Measurements from ENCODE around the gene MDC1. TPM values are rescaled to one million over a fixed set of nuclear protein-coding genes. Genes with fewer than 3 reads are reported as not detected.
"Not testable (repeated sequence)": the region's sequence is repeated elsewhere in the genome, so short reads cannot be mapped to it uniquely, and the experiment has no call there.

The MDC1 gene
- total and polyA plus RNA-seq, 4 donors: 13.8 to 40.3 (median 25.9) TPM

GRCh38 chr6:30723843-30724741, 7.0 kb upstream of the MDC1 start:
- H3K27ac ChIP-seq (ENCODE audit: low read depth, low read length); H3K27me3 ChIP-seq (ENCODE audit: control insufficient read depth, insufficient read depth, low read length); H3K9me3 ChIP-seq (ENCODE audit: control insufficient read depth, insufficient read depth, low read length); H3K4me3 ChIP-seq (ENCODE audit: low read depth, low read length); DNase-seq (ENCODE audit: low read depth in 4 of 6, low spot score in 6 of 6): not testable (repeated sequence)
- WGBS (ENCODE audit: insufficient coverage): 73% methylated on average over 11 of the region's 29 CpGs
- Histone ChIP-seq H3K36me3 (ENCODE audit: control insufficient read depth, insufficient read depth, low read length) (peaks cover 64% of the 10 kb centered on the region), H3K4me1 (ENCODE audit: control insufficient read depth, insufficient read depth, low read length) (peaks cover 25% of the 10 kb centered on the region)

- H3K27me3 ChIP-seq (ENCODE audit: control insufficient read depth, insufficient read depth, low read length); H3K27ac ChIP-seq (ENCODE audit: low read depth, low read length); H3K4me3 ChIP-seq (ENCODE audit: low read depth, low read length); DNase-seq (ENCODE audit: low read depth in 4 of 6, low spot score in 6 of 6); H3K9me3 ChIP-seq (ENCODE audit: control insufficient read depth, insufficient read depth, low read length): not testable (repeated sequence)
- WGBS (ENCODE audit: insufficient coverage): 75% methylated on average over 14 of the region's 16 CpGs
- H3K36me3 ChIP-seq (ENCODE audit: control insufficient read depth, insufficient read depth, low read length): peaks cover 57% of the 10 kb centered on the region
- peaks cover 30% of the 10 kb centered on the region for H3K4me1 ChIP-seq (ENCODE audit: control insufficient read depth, insufficient read depth, low read length)
Observed at GRCh38 chr6:30723159-30723842, 6.2 kb upstream of the MDC1 start.

- Histone ChIP-seq H3K36me3 (ENCODE audit: control insufficient read depth, insufficient read depth, low read length) (peaks cover 50% of the 10 kb centered on the region), H3K9me3 (ENCODE audit: control insufficient read depth, insufficient read depth, low read length) (no peaks in the 10 kb centered on the region), H3K4me1 (ENCODE audit: control insufficient read depth, insufficient read depth, low read length) (peaks cover 36% of the 10 kb centered on the region), H3K27ac (ENCODE audit: low read depth, low read length) (peak overlapping the region; percentile 52), H3K4me3 (ENCODE audit: low read depth, low read length) (peak overlapping the region; percentile 82), H3K27me3 (ENCODE audit: control insufficient read depth, insufficient read depth, low read length) (no peaks in the 10 kb centered on the region)
- 11% methylated on average over 27 of the region's 27 CpGs for WGBS (ENCODE audit: insufficient coverage)
- peak in 3 of 6 donors; percentile 64 to 91 (median 91) for DNase-seq (ENCODE audit: low read depth in 4 of 6, low spot score in 6 of 6)
Observed at GRCh38 chr6:30722280-30723112, 5.4 kb upstream of the MDC1 start.

- Histone ChIP-seq H3K4me3 (ENCODE audit: low read depth, low read length) (peak overlapping the region; percentile 82), H3K36me3 (ENCODE audit: control insufficient read depth, insufficient read depth, low read length) (peaks cover 45% of the 10 kb centered on the region), H3K4me1 (ENCODE audit: control insufficient read depth, insufficient read depth, low read length) (peaks cover 36% of the 10 kb centered on the region), H3K27ac (ENCODE audit: low read depth, low read length) (peak overlapping the region; percentile 93)
- not testable (repeated sequence) for H3K9me3 ChIP-seq (ENCODE audit: control insufficient read depth, insufficient read depth, low read length); H3K27me3 ChIP-seq (ENCODE audit: control insufficient read depth, insufficient read depth, low read length)
- DNase-seq (ENCODE audit: low read depth in 4 of 6, low spot score in 6 of 6): peak in 1 of 6 donors; percentile 39
- WGBS (ENCODE audit: insufficient coverage): 12% methylated on average over 9 of the region's 10 CpGs
Observed at GRCh38 chr6:30722025-30722279, 4.9 kb upstream of the MDC1 start.

- no peaks in the 10 kb centered on the region for H3K27me3 ChIP-seq (ENCODE audit: control insufficient read depth, insufficient read depth, low read length)
- WGBS (ENCODE audit: insufficient coverage): 1% methylated on average over 65 of the region's 71 CpGs
- peak in 5 of 6 donors; percentile 72 to 98 (median 90) for DNase-seq (ENCODE audit: low read depth in 4 of 6, low spot score in 6 of 6)
- no peaks in the 10 kb centered on the region for H3K9me3 ChIP-seq (ENCODE audit: control insufficient read depth, insufficient read depth, low read length)
- H3K27ac ChIP-seq (ENCODE audit: low read depth, low read length): peak overlapping the region; percentile 96
- H3K4me1 ChIP-seq (ENCODE audit: control insufficient read depth, insufficient read depth, low read length): peaks cover 40% of the 10 kb centered on the region
- H3K36me3 ChIP-seq (ENCODE audit: control insufficient read depth, insufficient read depth, low read length): peaks cover 41% of the 10 kb centered on the region
- H3K4me3 ChIP-seq (ENCODE audit: low read depth, low read length): peak overlapping the region; percentile 82
Observed at GRCh38 chr6:30721198-30722024, 4.3 kb upstream of the MDC1 start.

GRCh38 chr6:30720738-30721197, 3.7 kb upstream of the MDC1 start:
- peak in 2 of 6 donors; percentile 85 to 87 for DNase-seq (ENCODE audit: low read depth in 4 of 6, low spot score in 6 of 6)
- H3K36me3 ChIP-seq (ENCODE audit: control insufficient read depth, insufficient read depth, low read length): peaks cover 35% of the 10 kb centered on the region
- H3K4me3 ChIP-seq (ENCODE audit: low read depth, low read length): peak overlapping the region; percentile 81
- WGBS (ENCODE audit: insufficient coverage): 0% methylated on average over 29 of the region's 29 CpGs
- H3K9me3 ChIP-seq (ENCODE audit: control insufficient read depth, insufficient read depth, low read length): no peaks in the 10 kb centered on the region
- no peaks in the 10 kb centered on the region for H3K27me3 ChIP-seq (ENCODE audit: control insufficient read depth, insufficient read depth, low read length)
- peak overlapping the region; percentile 96 for H3K27ac ChIP-seq (ENCODE audit: low read depth, low read length)
- peaks cover 46% of the 10 kb centered on the region for H3K4me1 ChIP-seq (ENCODE audit: control insufficient read depth, insufficient read depth, low read length)

GRCh38 chr6:30719791-30720737, 3.0 kb upstream of the MDC1 start, which contains the start of gene TUBB:
Gene TUBB, plus strand, starts transcription at chr6:30720352. Its CDS starts 155 bp downstream, at chr6:30720507.
- Histone ChIP-seq H3K27me3 (ENCODE audit: control insufficient read depth, insufficient read depth, low read length) (no peaks in the 10 kb centered on the region), H3K4me1 (ENCODE audit: control insufficient read depth, insufficient read depth, low read length) (peaks cover 46% of the 10 kb centered on the region), H3K9me3 (ENCODE audit: control insufficient read depth, insufficient read depth, low read length) (no peaks in the 10 kb centered on the region), H3K4me3 (ENCODE audit: low read depth, low read length) (peak within 1 kb of the TSS; percentile 81), H3K36me3 (ENCODE audit: control insufficient read depth, insufficient read depth, low read length) (peaks cover 35% of the 10 kb centered on the region), H3K27ac (ENCODE audit: low read depth, low read length) (peak within 1 kb of the TSS; percentile 96)
- WGBS (ENCODE audit: insufficient coverage): under 1% methylated on average over 34 of the region's 38 CpGs
- peak; percentile 89 to 99 (median 96) for DNase-seq (ENCODE audit: low read depth in 4 of 6, low spot score in 6 of 6)

GRCh38 chr6:30719356-30719755, 2.3 kb upstream of the MDC1 start:
- no peaks in the 10 kb centered on the region for H3K27me3 ChIP-seq (ENCODE audit: control insufficient read depth, insufficient read depth, low read length)
- peak overlapping the region; percentile 81 for H3K4me3 ChIP-seq (ENCODE audit: low read depth, low read length)
- no peaks in the 10 kb centered on the region for H3K9me3 ChIP-seq (ENCODE audit: control insufficient read depth, insufficient read depth, low read length)
- H3K4me1 ChIP-seq (ENCODE audit: control insufficient read depth, insufficient read depth, low read length): peaks cover 46% of the 10 kb centered on the region
- 4% methylated on average over 7 of the region's 8 CpGs for WGBS (ENCODE audit: insufficient coverage)
- peaks cover 29% of the 10 kb centered on the region for H3K36me3 ChIP-seq (ENCODE audit: control insufficient read depth, insufficient read depth, low read length)
- peak overlapping the region; percentile 96 for H3K27ac ChIP-seq (ENCODE audit: low read depth, low read length)
- no peak for DNase-seq (ENCODE audit: low read depth in 4 of 6, low spot score in 6 of 6)

Measured in spinal cord (tissue), 10 donors.